Stimulated activated CD4-positive, alpha-beta T cell treated with anti-CD3 and anti-CD28 coated beads, Interleukin-12 subunit alpha, Interleukin-12 subunit beta, amount 100 ng/mL, for 24 hours (primary cell): ENCODE data around the gene SPRED1.

ENCODE experiments used
- DNase-seq, 2 experiments: peaks; one replicate each; pipeline ENCODE4 v3.0.0-alpha.2; 2020; ENCODE audit warnings: low read depth in 2 of 2

Gene SPRED1

GRCh38 chr15:38252481-38253350, at the start of gene SPRED1:
Gene SPRED1 (plus strand): TSS chr15:38252836. CDS start chr15:38253186, 350 bp downstream.
- peak in 1 of 2 experiments; percentile 6 for DNase-seq

GRCh38 chr15:38205526-38206272, 46.9 kb upstream of the SPRED1 start:
- no peak for DNase-seq

GRCh38 chr15:38207621-38208020, 45.0 kb upstream of the SPRED1 start:
- DNase-seq, result no peak

GRCh38 chr15:38208206-38208605, 44.4 kb upstream of the SPRED1 start:
- no peak for DNase-seq

- DNase-seq, result no peak
Observed at GRCh38 chr15:38208779-38209178, 43.9 kb upstream of the SPRED1 start.

- no peak for DNase-seq
Observed at GRCh38 chr15:38211249-38211648, 41.4 kb upstream of the SPRED1 start.

- DNase-seq, result no peak
Observed at GRCh38 chr15:38211811-38212210, 40.8 kb upstream of the SPRED1 start.

GRCh38 chr15:38212729-38213351, 39.8 kb upstream of the SPRED1 start:
- DNase-seq, result no peak

- no peak for DNase-seq
Observed at GRCh38 chr15:38213356-38213755, 39.3 kb upstream of the SPRED1 start.

GRCh38 chr15:38215707-38216106, 36.9 kb upstream of the SPRED1 start:
- DNase-seq, result no peak

GRCh38 chr15:38216763-38217162, 35.9 kb upstream of the SPRED1 start:
- no peak for DNase-seq

GRCh38 chr15:38217191-38217595, 35.4 kb upstream of the SPRED1 start:
- no peak for DNase-seq

GRCh38 chr15:38217788-38218609, 34.6 kb upstream of the SPRED1 start:
- no peak for DNase-seq

GRCh38 chr15:38220606-38221273, 31.9 kb upstream of the SPRED1 start:
- no peak for DNase-seq

- DNase-seq, result no peak
Observed at GRCh38 chr15:38224486-38224885, 28.1 kb upstream of the SPRED1 start.

GRCh38 chr15:38225381-38225780, 27.3 kb upstream of the SPRED1 start:
- no peak for DNase-seq

- no peak for DNase-seq
Observed at GRCh38 chr15:38226608-38227266, 25.9 kb upstream of the SPRED1 start.

GRCh38 chr15:38227941-38228340, 24.7 kb upstream of the SPRED1 start:
- no peak for DNase-seq

GRCh38 chr15:38228618-38229017, 24.0 kb upstream of the SPRED1 start:
- DNase-seq, result no peak

GRCh38 chr15:38229705-38230310, 22.8 kb upstream of the SPRED1 start:
- no peak for DNase-seq
